ENCODE measurements around the gene NUP133. TPM values are rescaled to one million over a fixed set of nuclear protein-coding genes. Genes with fewer than 3 reads are reported as not detected.
A peak's percentile ranks its signal among the peaks of the same experiment; 100 is the strongest.
"Not testable (repeated sequence)": the region's sequence is repeated elsewhere in the genome, so short reads cannot be mapped to it uniquely, and the experiment has no call there.

NUP133 gene
- total RNA-seq, 1 experiment from 2014 or later, result 50.9 TPM

- Mint-ChIP-seq H3K36me3 (ENCODE audit: insufficient read depth, unreplicated experiment) (peaks cover 15% of the 10 kb centered on the region), H3K27me3 (ENCODE audit: unreplicated experiment) (no peaks in the 10 kb centered on the region), H3K27ac (ENCODE audit: unreplicated experiment) (no peak overlapping the region), H3K4me1 (ENCODE audit: low read depth, unreplicated experiment) (no peaks in the 10 kb centered on the region), H3K9me3 (ENCODE audit: low read depth, unreplicated experiment) (no peaks in the 10 kb centered on the region), H3K4me3 (ENCODE audit: low read depth, unreplicated experiment) (no peak overlapping the region)
- DNase-seq, result no peak
- TF ChIP-seq, protein P1, sequence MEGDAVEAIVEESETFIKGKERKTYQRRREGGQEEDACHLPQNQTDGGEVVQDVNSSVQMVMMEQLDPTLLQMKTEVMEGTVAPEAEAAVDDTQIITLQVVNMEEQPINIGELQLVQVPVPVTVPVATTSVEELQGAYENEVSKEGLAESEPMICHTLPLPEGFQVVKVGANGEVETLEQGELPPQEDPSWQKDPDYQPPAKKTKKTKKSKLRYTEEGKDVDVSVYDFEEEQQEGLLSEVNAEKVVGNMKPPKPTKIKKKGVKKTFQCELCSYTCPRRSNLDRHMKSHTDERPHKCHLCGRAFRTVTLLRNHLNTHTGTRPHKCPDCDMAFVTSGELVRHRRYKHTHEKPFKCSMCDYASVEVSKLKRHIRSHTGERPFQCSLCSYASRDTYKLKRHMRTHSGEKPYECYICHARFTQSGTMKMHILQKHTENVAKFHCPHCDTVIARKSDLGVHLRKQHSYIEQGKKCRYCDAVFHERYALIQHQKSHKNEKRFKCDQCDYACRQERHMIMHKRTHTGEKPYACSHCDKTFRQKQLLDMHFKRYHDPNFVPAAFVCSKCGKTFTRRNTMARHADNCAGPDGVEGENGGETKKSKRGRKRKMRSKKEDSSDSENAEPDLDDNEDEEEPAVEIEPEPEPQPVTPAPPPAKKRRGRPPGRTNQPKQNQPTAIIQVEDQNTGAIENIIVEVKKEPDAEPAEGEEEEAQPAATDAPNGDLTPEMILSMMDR (IDR thresholded peaks at IDR 0.05; ENCODE audit: unreplicated experiment), result no peak
- intact Hi-C loops (cut with micrococcal nuclease; ENCODE audit: unreplicated experiment), result no loop called here
- CTCF ChIA-PET, result no interaction called here
- no TSS peak for BruUV-seq (replicated peaks)
Measured at GRCh38 chr1:229523052-229523451, 14.9 kb upstream of the NUP133 start.

DNA sequence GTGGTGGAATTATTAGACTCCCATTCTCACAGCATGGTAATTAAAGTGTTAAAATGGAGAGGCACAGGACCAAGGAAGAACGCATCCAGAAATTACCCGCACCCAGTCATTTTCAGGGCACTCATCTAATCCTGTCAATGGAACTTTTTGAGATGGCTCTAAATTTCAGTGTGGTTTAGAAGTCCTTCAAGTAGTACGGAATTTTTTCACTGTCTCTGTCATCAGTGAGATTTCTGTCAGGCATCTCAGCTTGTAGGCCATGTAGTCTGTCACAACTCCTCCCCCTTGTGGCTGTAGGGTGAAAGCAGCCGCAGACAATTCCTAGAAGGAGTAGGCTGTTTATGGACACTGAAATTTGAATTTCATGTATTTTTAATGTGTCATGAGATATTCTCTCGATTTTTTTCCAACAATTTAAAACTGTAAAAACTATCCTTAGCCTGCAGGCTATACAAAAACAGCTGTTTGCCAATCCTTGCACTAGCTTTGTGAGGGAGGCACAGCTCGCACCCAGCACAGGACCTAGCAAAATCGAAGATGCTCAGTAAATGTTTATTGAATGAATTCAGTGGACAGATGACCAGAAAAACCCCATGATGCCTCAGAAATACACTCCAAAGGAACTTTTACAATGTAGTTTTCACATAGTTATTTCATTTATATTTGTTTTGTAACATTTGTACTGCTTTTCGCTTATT, 6.6 kb upstream of the NUP133 start:
- H3K4me1 Mint-ChIP-seq (ENCODE audit: low read depth, unreplicated experiment), result peaks cover 6% of the 10 kb centered on the region
- DNase-seq, result peak; percentile 78
- TF ChIP-seq, protein P1 (IDR thresholded peaks at IDR 0.05; ENCODE audit: unreplicated experiment), result peak; percentile 85
- H3K4me3 Mint-ChIP-seq (ENCODE audit: low read depth, unreplicated experiment), result no peak overlapping the region
- no peaks in the 10 kb centered on the region for H3K9me3 Mint-ChIP-seq (ENCODE audit: low read depth, unreplicated experiment)
- H3K27me3 Mint-ChIP-seq (ENCODE audit: unreplicated experiment), result no peaks in the 10 kb centered on the region
- CTCF ChIA-PET, result interaction anchor here (0.7 to 0.9 kb wide), 2 partner anchors 44 to 260 kb away, joined by 4 read pairs; partner anchors contain the start of gene ABCB10
- peaks cover 6% of the 10 kb centered on the region for H3K36me3 Mint-ChIP-seq (ENCODE audit: insufficient read depth, unreplicated experiment)
- BruUV-seq (replicated peaks), result no TSS peak
- intact Hi-C loops (cut with micrococcal nuclease; ENCODE audit: unreplicated experiment), result loop anchor here (1.0 kb wide), 1 partner anchor 256 kb away; no protein-coding TSS in a partner anchor
- H3K27ac Mint-ChIP-seq (ENCODE audit: unreplicated experiment), result no peak overlapping the region

DNA sequence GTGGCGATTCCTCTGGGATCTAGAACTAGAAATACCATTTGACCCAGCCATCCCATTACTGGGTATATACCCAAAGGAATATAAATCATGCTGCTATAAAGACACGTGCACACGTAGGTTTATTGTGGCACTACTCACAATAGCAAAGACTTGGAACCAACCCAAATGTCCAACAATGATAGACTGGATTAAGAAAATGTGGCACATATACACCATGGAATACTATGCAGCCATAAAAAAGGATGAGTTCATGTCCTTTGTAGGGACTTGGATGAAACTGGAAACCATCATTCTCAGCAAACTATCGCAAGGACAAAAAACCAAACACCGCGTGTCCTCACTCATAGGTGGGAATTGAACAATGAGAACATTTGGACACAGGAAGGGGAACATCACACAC, 3.5 kb upstream of the NUP133 start:
- H3K27ac Mint-ChIP-seq (ENCODE audit: unreplicated experiment); DNase-seq; BruUV-seq (replicated peaks); H3K27me3 Mint-ChIP-seq (ENCODE audit: unreplicated experiment); H3K4me3 Mint-ChIP-seq (ENCODE audit: low read depth, unreplicated experiment); CTCF ChIA-PET; H3K9me3 Mint-ChIP-seq (ENCODE audit: low read depth, unreplicated experiment); intact Hi-C loops (cut with micrococcal nuclease; ENCODE audit: unreplicated experiment): not testable (repeated sequence)
- H3K36me3 Mint-ChIP-seq (ENCODE audit: insufficient read depth, unreplicated experiment), result peaks cover 24% of the 10 kb centered on the region
- H3K4me1 Mint-ChIP-seq (ENCODE audit: low read depth, unreplicated experiment), result peaks cover 19% of the 10 kb centered on the region

DNA sequence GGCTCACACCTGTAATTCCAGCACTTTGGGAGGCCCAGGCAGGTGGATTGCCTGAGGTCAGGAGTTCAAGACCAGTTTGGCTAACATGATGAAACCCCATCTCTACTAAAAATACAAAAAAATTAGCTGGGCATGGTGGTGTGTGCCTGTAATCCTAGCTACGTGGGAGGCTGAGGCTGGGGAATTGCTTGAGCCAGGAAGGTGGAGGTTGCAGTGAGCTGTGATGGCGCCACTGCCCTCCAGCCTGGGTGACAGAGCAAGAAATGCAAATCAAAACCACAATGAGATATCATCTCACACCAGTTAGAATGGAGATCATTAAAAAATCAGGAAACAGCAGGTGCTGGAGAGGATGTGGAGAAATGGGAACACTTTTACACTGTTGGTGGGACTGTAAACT, 3.1 kb upstream of the NUP133 start:
- BruUV-seq (replicated peaks); H3K4me3 Mint-ChIP-seq (ENCODE audit: low read depth, unreplicated experiment); H3K9me3 Mint-ChIP-seq (ENCODE audit: low read depth, unreplicated experiment); CTCF ChIA-PET; H3K27ac Mint-ChIP-seq (ENCODE audit: unreplicated experiment); DNase-seq; H3K27me3 Mint-ChIP-seq (ENCODE audit: unreplicated experiment); intact Hi-C loops (cut with micrococcal nuclease; ENCODE audit: unreplicated experiment): not testable (repeated sequence)
- peaks cover 19% of the 10 kb centered on the region for H3K4me1 Mint-ChIP-seq (ENCODE audit: low read depth, unreplicated experiment)
- peaks cover 24% of the 10 kb centered on the region for H3K36me3 Mint-ChIP-seq (ENCODE audit: insufficient read depth, unreplicated experiment)

- Mint-ChIP-seq H3K36me3 (ENCODE audit: insufficient read depth, unreplicated experiment) (peaks cover 24% of the 10 kb centered on the region), H3K27ac (ENCODE audit: unreplicated experiment) (peak overlapping the region; percentile 99), H3K4me3 (ENCODE audit: low read depth, unreplicated experiment) (peak overlapping the region; percentile 94), H3K4me1 (ENCODE audit: low read depth, unreplicated experiment) (peaks cover 19% of the 10 kb centered on the region), H3K9me3 (ENCODE audit: low read depth, unreplicated experiment) (no peaks in the 10 kb centered on the region), H3K27me3 (ENCODE audit: unreplicated experiment) (no peaks in the 10 kb centered on the region)
- CTCF ChIA-PET, result no interaction called here
- BruUV-seq (replicated peaks), result no TSS peak
- TF ChIP-seq, protein P1 (IDR thresholded peaks at IDR 0.05; ENCODE audit: unreplicated experiment), result no peak
- DNase-seq, result no peak
- intact Hi-C loops (cut with micrococcal nuclease; ENCODE audit: unreplicated experiment), result no loop called here
Measured at GRCh38 chr1:229509576-229509975, 1.4 kb upstream of the NUP133 start.
